KMS-11 (cell line): ENCODE measurements around the gene PROCA1.
A peak's percentile ranks its signal among the peaks of the same experiment; 100 is the strongest.
"Not testable (repeated sequence)": the region's sequence is repeated elsewhere in the genome, so short reads cannot be mapped to it uniquely, and the experiment has no call there.

Experiments
- H2AFZ ChIP-seq: fragments of 200-600 bp; sonication (generic); 2 replicates; pipeline ENCODE4 v1.6.1; 2016; ENCODE audit warnings: antibody characterized with exemption, mixed run types, low read depth
- H3K27ac ChIP-seq: fragments of 200-600 bp; sonication (generic); 2 replicates; pipeline ENCODE4 v1.6.1; 2016; ENCODE audit warnings: mild to moderate bottlenecking, mixed run types
- H3K27me3 ChIP-seq: fragments of 200-600 bp; sonication (generic); 2 replicates; pipeline ENCODE4 v1.6.1; 2017; ENCODE audit warnings: mild to moderate bottlenecking, low read depth, mixed run types, moderate library complexity; ENCODE audit not compliant: insufficient read depth
- H3K36me3 ChIP-seq: fragments of 200-600 bp; sonication (generic); 2 replicates; pipeline ENCODE4 v1.6.1; 2017; ENCODE audit warnings: mild to moderate bottlenecking, mixed run types; ENCODE audit not compliant: insufficient read depth
- H3K4me1 ChIP-seq: fragments of 200-600 bp; sonication (generic); 2 replicates; pipeline ENCODE4 v1.6.1; 2016; ENCODE audit warnings: mild to moderate bottlenecking, low read depth, mixed run types; ENCODE audit not compliant: poor library complexity, severe bottlenecking
- H3K4me2 ChIP-seq: fragments of 200-600 bp; sonication (generic); 2 replicates; pipeline ENCODE4 v1.7.0; 2016; ENCODE audit warnings: mild to moderate bottlenecking, mixed run types
- H3K4me3 ChIP-seq: fragments of 200-600 bp; sonication (generic); IDR thresholded peaks from 2 replicates; pipeline ENCODE4 v1.6.1; 2017; ENCODE audit warnings: low read depth, low read length, mixed read lengths; ENCODE audit not compliant: insufficient read depth
- H3K79me2 ChIP-seq: fragments of 200-600 bp; sonication (generic); 2 replicates; pipeline ENCODE4 v1.6.1; 2016; ENCODE audit warnings: low read depth, mixed run types; ENCODE audit not compliant: insufficient read depth
- H3K9ac ChIP-seq: fragments of 200-600 bp; sonication (generic); 2 replicates; pipeline ENCODE4 v1.6.1; 2016; ENCODE audit warnings: mild to moderate bottlenecking, mixed run types
- H4K20me1 ChIP-seq: fragments of 200-600 bp; sonication (generic); 2 replicates; pipeline ENCODE4 v1.6.1; 2016; ENCODE audit warnings: mild to moderate bottlenecking, mixed run types; ENCODE audit not compliant: insufficient read depth
- TF ChIP-seq, protein P1 (sequence below): fragments of 200-600 bp; sonication (generic); conservative IDR thresholded peaks from 2 replicates; pipeline ENCODE4 v1.6.1; 2017; ENCODE audit warnings: low read depth, mild to moderate bottlenecking, antibody characterized with exemption, low read length, moderate library complexity, mixed read lengths

Gene PROCA1

GRCh38 chr17:28725166-28725659, 13.5 kb upstream of the PROCA1 start:
- TF ChIP-seq, protein P1, sequence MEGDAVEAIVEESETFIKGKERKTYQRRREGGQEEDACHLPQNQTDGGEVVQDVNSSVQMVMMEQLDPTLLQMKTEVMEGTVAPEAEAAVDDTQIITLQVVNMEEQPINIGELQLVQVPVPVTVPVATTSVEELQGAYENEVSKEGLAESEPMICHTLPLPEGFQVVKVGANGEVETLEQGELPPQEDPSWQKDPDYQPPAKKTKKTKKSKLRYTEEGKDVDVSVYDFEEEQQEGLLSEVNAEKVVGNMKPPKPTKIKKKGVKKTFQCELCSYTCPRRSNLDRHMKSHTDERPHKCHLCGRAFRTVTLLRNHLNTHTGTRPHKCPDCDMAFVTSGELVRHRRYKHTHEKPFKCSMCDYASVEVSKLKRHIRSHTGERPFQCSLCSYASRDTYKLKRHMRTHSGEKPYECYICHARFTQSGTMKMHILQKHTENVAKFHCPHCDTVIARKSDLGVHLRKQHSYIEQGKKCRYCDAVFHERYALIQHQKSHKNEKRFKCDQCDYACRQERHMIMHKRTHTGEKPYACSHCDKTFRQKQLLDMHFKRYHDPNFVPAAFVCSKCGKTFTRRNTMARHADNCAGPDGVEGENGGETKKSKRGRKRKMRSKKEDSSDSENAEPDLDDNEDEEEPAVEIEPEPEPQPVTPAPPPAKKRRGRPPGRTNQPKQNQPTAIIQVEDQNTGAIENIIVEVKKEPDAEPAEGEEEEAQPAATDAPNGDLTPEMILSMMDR: no peak; the same call in 1 of the 2 replicates

DNA sequence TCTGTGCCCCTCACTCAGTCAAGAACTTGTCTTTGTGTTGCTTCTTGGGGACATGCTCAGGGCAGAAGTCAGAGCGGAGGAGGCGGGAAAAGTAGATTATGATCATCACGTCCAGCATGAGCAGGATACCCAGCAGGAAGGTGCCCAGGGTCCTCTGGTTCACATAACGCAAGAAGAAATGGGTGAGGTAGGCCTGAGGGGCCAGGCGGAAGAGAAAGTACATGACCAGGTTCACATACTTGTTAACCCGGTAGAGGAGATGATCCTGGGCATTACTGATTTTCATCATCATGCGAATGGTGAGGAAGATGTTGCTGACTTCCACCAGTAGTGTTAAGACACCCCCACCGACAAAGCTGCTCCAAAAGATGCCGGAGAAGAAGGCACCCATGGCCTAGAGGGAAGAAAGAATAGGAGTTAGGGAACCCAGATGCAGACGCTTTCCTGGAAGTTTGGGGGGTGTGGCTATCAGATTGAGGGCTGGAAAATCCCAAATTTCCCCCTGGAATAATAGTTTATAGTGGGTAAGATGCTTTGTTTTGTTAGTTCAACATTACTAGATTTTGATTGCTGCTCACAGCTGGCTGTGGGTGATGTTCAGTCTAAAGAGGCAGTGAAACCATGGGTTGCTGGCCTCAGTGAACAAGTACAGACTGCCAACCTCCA, 12.9 kb upstream of the PROCA1 start:
- H3K79me2 ChIP-seq: peaks cover 41% of the 10 kb centered on the region
- TF ChIP-seq, protein P1: no peak
- H4K20me1 ChIP-seq: 0 out of 2 replicates have a peak, but pooled peaks cover 5% of the 10 kb centered on the region
- H2AFZ ChIP-seq: no peak overlapping the region
- H3K4me2 ChIP-seq: peak overlapping the region; percentile 73
- no peaks in the 10 kb centered on the region for H3K27me3 ChIP-seq
- peaks cover 60% of the 10 kb centered on the region for H3K4me1 ChIP-seq
- peaks cover 25% of the 10 kb centered on the region; the same call in 1 of the 2 replicates for H3K36me3 ChIP-seq
- peak overlapping the region; percentile 74; the same call in 1 of the 2 replicates for H3K27ac ChIP-seq
- H3K9ac ChIP-seq: peak overlapping the region; percentile 80; the same call in 1 of the 2 replicates
- H3K4me3 ChIP-seq: no peak overlapping the region

More at GRCh38 chr17:28725166-28725659, 13.5 kb upstream of the PROCA1 start:
- H3K79me2 ChIP-seq: peaks cover 37% of the 10 kb centered on the region
- H3K4me3 ChIP-seq: no peak overlapping the region
- no peaks in the 10 kb centered on the region for H3K27me3 ChIP-seq
- H3K4me2 ChIP-seq: peak overlapping the region; percentile 73
- 0 out of 2 replicates have a peak, but pooled peaks cover 5% of the 10 kb centered on the region for H4K20me1 ChIP-seq
- H3K9ac ChIP-seq: peak overlapping the region; percentile 80; the same call in 1 of the 2 replicates
- peak overlapping the region; percentile 74 for H3K27ac ChIP-seq
- peaks cover 61% of the 10 kb centered on the region for H3K4me1 ChIP-seq
- H2AFZ ChIP-seq: no peak overlapping the region
- H3K36me3 ChIP-seq: peaks cover 25% of the 10 kb centered on the region; the same call in 1 of the 2 replicates

- H2AFZ ChIP-seq, H4K20me1 ChIP-seq, H3K4me2 ChIP-seq, H3K9ac ChIP-seq, H3K27me3 ChIP-seq, H3K4me3 ChIP-seq: not testable (repeated sequence)
- Histone ChIP-seq H3K27ac (peak overlapping the region; percentile 74; the same call in 1 of the 2 replicates), H3K4me1 (peaks cover 56% of the 10 kb centered on the region), H3K36me3 (peaks cover 25% of the 10 kb centered on the region; the same call in 1 of the 2 replicates), H3K79me2 (peaks cover 41% of the 10 kb centered on the region)
These were observed 12.3 kb upstream of the PROCA1 start for GRCh38 chr17:28723836-28724499.

GRCh38 chr17:28723159-28723835, 11.6 kb upstream of the PROCA1 start:
- Histone ChIP-seq H3K27ac (peak overlapping the region; percentile 74; the same call in 1 of the 2 replicates), H4K20me1 (0 out of 2 replicates have a peak, but pooled peaks cover 5% of the 10 kb centered on the region), H2AFZ (no peak overlapping the region), H3K4me2 (peak overlapping the region; percentile 72; the same call in 1 of the 2 replicates), H3K4me1 (peaks cover 60% of the 10 kb centered on the region), H3K79me2 (peaks cover 41% of the 10 kb centered on the region), H3K27me3 (no peaks in the 10 kb centered on the region), H3K36me3 (peaks cover 25% of the 10 kb centered on the region; the same call in 1 of the 2 replicates), H3K9ac (no peak overlapping the region; the same call in 1 of the 2 replicates), H3K4me3 (no peak overlapping the region)
- TF ChIP-seq, protein P1: no peak
